B cell (primary cell): ENCODE results near the gene SPAG6. TPM values are rescaled to one million over a fixed set of nuclear protein-coding genes. Genes with fewer than 3 reads are reported as not detected.

Experiments used
- ATAC-seq: fragments of 200-7000 bp; cut with Tn5 transposase; one replicate; pipeline ENCODE4 v1.10.0; 2021; ENCODE audit warnings: low read depth, mild to moderate bottlenecking, moderate number of reproducible peaks, moderate library complexity
- CTCF ChIA-PET: fragments of 350-600 bp; sonication (Branson Sonifier 250); formaldehyde crosslinking; loops from one replicate; lab custom pipeline; 2021; ENCODE audit warnings: antibody characterized with exemption, inconsistent platforms; lab: Charles Lee
- POLR2A ChIA-PET: fragments of 350-600 bp; sonication (Branson Sonifier 250); formaldehyde crosslinking; loops from one replicate; lab custom pipeline; 2021; ENCODE audit warnings: antibody characterized with exemption; lab: Charles Lee
- DNase-seq: peaks from one replicate; pipeline ENCODE4 v3.0.0; 2013
- H2AFZ ChIP-seq: 2 replicates; pipeline ENCODE4 v1.6.1; 2012; ENCODE audit warnings: mild to moderate bottlenecking, low read depth, low read length; ENCODE audit not compliant: insufficient read depth, poor library complexity, severe bottlenecking
- H3K27ac ChIP-seq, 2 donors: 1 replicate in 1 of 2; 2 replicates in 1 of 2; pipeline ENCODE4 v1.5.1; 2012 to 2013; ENCODE audit warnings: low read length in 2 of 2, mild to moderate bottlenecking in 2 of 2, moderate library complexity in 1 of 2
- H3K27me3 ChIP-seq, 4 experiments: fragments of 200-600 bp in 1 of 4; sonication (generic) in 1 of 4; replicated peaks in 1 of 4; 1 replicate in 2 of 4; 2 replicates in 2 of 4; pipeline versions ENCODE4 v1.6.1 to v1.7.0; 2013 to 2016; ENCODE audit warnings: low read length in 3 of 4, mild to moderate bottlenecking in 2 of 4, mixed read lengths in 1 of 4, moderate library complexity in 1 of 4; ENCODE audit not compliant: insufficient read depth in 4 of 4, control insufficient read depth in 3 of 4; ENCODE audit errors: control extremely low read depth in 1 of 4
- H3K36me3 ChIP-seq, 2 experiments: replicated peaks in 1 of 2; 1 replicate in 1 of 2; 2 replicates in 1 of 2; pipeline versions ENCODE4 v1.6.1 to v1.7.1; 2013; ENCODE audit warnings: low read length in 1 of 2; ENCODE audit not compliant: insufficient read depth in 2 of 2, control insufficient read depth in 1 of 2; ENCODE audit errors: control extremely low read depth in 1 of 2, extremely low read depth in 1 of 2
- H3K4me1 ChIP-seq, 2 donors: fragments of 200-600 bp in 1 of 2; sonication (generic) in 1 of 2; 1 replicate in 1 of 2; 2 replicates in 1 of 2; pipeline versions ENCODE4 v1.5.1 to v1.6.1; 2013 to 2017; ENCODE audit warnings: low read length in 2 of 2; ENCODE audit not compliant: control insufficient read depth in 2 of 2, insufficient read depth in 2 of 2
- H3K4me2 ChIP-seq: replicated peaks from 2 replicates; pipeline ENCODE3; 2012; ENCODE audit warnings: mild to moderate bottlenecking, low read depth, low read length; ENCODE audit not compliant: poor library complexity, severe bottlenecking
- H3K4me3 ChIP-seq, 5 experiments: fragments of 200-600 bp in 1 of 5; sonication (generic) in 1 of 5; 1 replicate in 3 of 5; 2 replicates in 2 of 5; pipeline versions ENCODE4 v1.5.1 to v1.7.0; 2011 to 2016; ENCODE audit warnings: low read length in 4 of 5, mild to moderate bottlenecking in 4 of 5, low read depth in 2 of 5, control low read depth in 1 of 5, moderate library complexity in 1 of 5; ENCODE audit not compliant: insufficient read depth in 1 of 5; ENCODE audit errors: control extremely low read depth in 1 of 5, extremely low read depth in 1 of 5
- H3K79me2 ChIP-seq: fragments of 200-600 bp; sonication (generic); one replicate; pipeline ENCODE4 v1.6.0; 2016; ENCODE audit warnings: low read length; ENCODE audit not compliant: control insufficient read depth, insufficient read depth
- H3K9ac ChIP-seq: fragments of 200-600 bp; sonication (generic); 2 replicates; pipeline ENCODE4 v1.6.1; 2017; ENCODE audit warnings: mild to moderate bottlenecking, low read length, moderate library complexity
- H3K9me3 ChIP-seq, 3 donors: one replicate each; pipeline versions ENCODE4 v1.6.1 to v1.7.1; 2013; ENCODE audit warnings: low read length in 2 of 3; ENCODE audit not compliant: control insufficient read depth in 2 of 3, insufficient read depth in 1 of 3; ENCODE audit errors: control extremely low read depth in 1 of 3
- H4K20me1 ChIP-seq: 2 replicates; pipeline ENCODE4 v1.6.0; 2012; ENCODE audit warnings: mild to moderate bottlenecking, low read length; ENCODE audit not compliant: insufficient read depth, control insufficient read depth, poor library complexity, severe bottlenecking
- H3K27ac Mint-ChIP-seq: one replicate; pipeline ENCODE4 v1.8.0; 2021; ENCODE audit warnings: mixed read lengths
- H3K27me3 Mint-ChIP-seq: one replicate; pipeline ENCODE4 v1.8.0; 2021; ENCODE audit warnings: mixed read lengths
- H3K4me1 Mint-ChIP-seq: one replicate; pipeline ENCODE4 v1.8.0; 2021; ENCODE audit warnings: mixed read lengths
- H3K4me3 Mint-ChIP-seq: one replicate; pipeline ENCODE4 v1.8.0; 2021; ENCODE audit warnings: mixed read lengths
- H3K9me3 Mint-ChIP-seq: one replicate; pipeline ENCODE4 v1.8.0; 2022; ENCODE audit warnings: mixed read lengths; ENCODE audit not compliant: insufficient read depth
- CTCF ChIP-seq: fragments of 200-600 bp; IDR thresholded peaks from one replicate; pipeline ENCODE4 v1.8.0; 2022; ENCODE audit warnings: antibody characterized with exemption, mild to moderate bottlenecking
- EZH2 ChIP-seq: IDR thresholded peaks from 2 replicates; pipeline ENCODE4 v1.6.1; 2012; ENCODE audit warnings: borderline replicate concordance, low read depth, mild to moderate bottlenecking, moderate library complexity, low read length; ENCODE audit not compliant: insufficient read depth, poor library complexity, severe bottlenecking
- WGBS: methylation state at CpG from one replicate; pipeline ENCODE4 v1.1.5; 2013; ENCODE audit warnings: missing lambda C conversion rate; ENCODE audit not compliant: insufficient coverage; 5-methylcytosine and 5-hydroxymethylcytosine counted together
- intact Hi-C: fragments of 100-400 bp; cut with micrococcal nuclease; formaldehyde crosslinking; loops from one replicate; pipeline ENCODE4 v1.10.0; 2022
- polyA plus RNA-seq: library from polyadenylated mRNA; depleted of rRNA; stranded (reverse); fragments of >200 nt; gene quantifications from 2 replicates; pipeline ENCODE4 v1.2.3, GENCODE V29; 2012
- total RNA-seq, 2 donors: library from RNA; stranded (reverse); fragments of 120-200 nt in 1 of 2; gene quantifications; 1 replicate in 1 of 2; 2 replicates in 1 of 2; pipeline versions ENCODE4 v1.2.3 to v1.2.4, GENCODE V29; 2013 to 2022

Gene SPAG6
- total and polyA plus RNA-seq, 2 donors (not counting 1 experiment from before 2014, with no cell fraction given): not detected

GRCh38 chr10:22447068-22447467 is 101.8 kb downstream of the SPAG6 start:
- H3K4me1 Mint-ChIP-seq: peaks cover 16% of the 10 kb centered on the region
- no peak overlapping the region for H3K9ac ChIP-seq
- intact Hi-C loops: no loop called here

GRCh38 chr10:22451346-22451745 is 106.0 kb downstream of the SPAG6 start:
- Histone ChIP-seq H3K9ac (no peak overlapping the region), H3K4me1 (peaks cover 20 to 26% of the 10 kb centered on the region in 2 donors), H3K4me2 (no peak overlapping the region), H3K79me2 (no peaks in the 10 kb centered on the region), H3K4me3 (no peak overlapping the region), H3K27me3 (peaks cover 0 to 5% (median 0%) of the 10 kb centered on the region in 4 experiments), H4K20me1 (no peaks in the 10 kb centered on the region), H3K27ac (no peak overlapping the region), H3K9me3 (peaks cover 0 to 8% (median 0%) of the 10 kb centered on the region in 3 donors), H2AFZ (no peak overlapping the region), H3K36me3 (no peaks in the 10 kb centered on the region)
- Mint-ChIP-seq H3K27me3 (no peaks in the 10 kb centered on the region), H3K27ac (no peak overlapping the region), H3K4me1 (peaks cover 27% of the 10 kb centered on the region), H3K9me3 (no peaks in the 10 kb centered on the region), H3K4me3 (no peak overlapping the region)
- CTCF ChIA-PET: no interaction called here
- 100% methylated on average over 3 of the region's 7 CpGs for WGBS
- ATAC-seq: no peak
- POLR2A ChIA-PET: no interaction called here
- intact Hi-C loops: no loop called here
- no peak for DNase-seq
- TF ChIP-seq EZH2 (no peak), CTCF (no peak)

More at GRCh38 chr10:22447068-22447467, 101.8 kb downstream of the SPAG6 start:
- Histone ChIP-seq H3K27me3 (peaks cover 0 to 5% (median 0%) of the 10 kb centered on the region in 4 experiments), H3K36me3 (no peaks in the 10 kb centered on the region), H2AFZ (no peak overlapping the region), H3K9me3 (no peaks in the 10 kb centered on the region), H3K79me2 (peaks cover 14% of the 10 kb centered on the region), H3K4me2 (no peak overlapping the region), H3K4me3 (no peak overlapping the region), H3K4me1 (peaks cover 4 to 15% of the 10 kb centered on the region in 2 donors), H4K20me1 (no peaks in the 10 kb centered on the region), H3K27ac (no peak overlapping the region)
- H3K4me3 Mint-ChIP-seq: no peak overlapping the region
- H3K27me3 Mint-ChIP-seq: no peaks in the 10 kb centered on the region
- WGBS: no CpG with 5 or more reads among the region's 2 CpGs
- TF ChIP-seq EZH2 (no peak), CTCF (no peak)
- POLR2A ChIA-PET: interaction anchor here (0.6 kb wide), 1 partner anchor 52 kb away, joined by 5 read pairs; no protein-coding TSS in a partner anchor
- ATAC-seq (no peak), DNase-seq (no peak)
- H3K27ac Mint-ChIP-seq: no peak overlapping the region
- CTCF ChIA-PET: interaction anchor here (0.5 kb wide), 1 partner anchor 8 kb away, joined by 3 read pairs; no protein-coding TSS in a partner anchor
- H3K9me3 Mint-ChIP-seq: no peaks in the 10 kb centered on the region
